K562 (cell line): ENCODE data around the gene CACNA1E. TPM values are rescaled to one million over a fixed set of nuclear protein-coding genes. Genes with fewer than 3 reads are reported as not detected.

Source experiments
- ATAC-seq: fragments of 200-7000 bp; cut with Tn5 transposase; 3 replicates; pipeline ENCODE4 v1.9.1; 2020; ENCODE audit warnings: moderate library complexity
- BruUV-seq: library from RNA; stranded (reverse); fragments of 400-500 nt; replicated peaks from 2 replicates; lab custom pipeline; 2021; lab: Mats Ljungman, UMichigan
- CTCF ChIA-PET: fragments of 300-600 bp; formaldehyde crosslinking; extraction: SDS; loops from one replicate; lab custom pipeline; 2021; ENCODE audit warnings: low intra/inter-chr PET ratio; lab: Yijun Ruan, JAX
- POLR2A ChIA-PET: fragments of 300-600, 350-650 bp; sonication (Branson Sonifier 250); formaldehyde crosslinking; extraction: SDS; loops from one replicate; lab custom pipeline; 2021; ENCODE audit warnings: antibody characterized with exemption, inconsistent platforms; lab: Yijun Ruan, JAX
- DNase-seq, 4 experiments: peaks; one replicate each; pipeline versions ENCODE4 v3.0.0 to v3.0.0-alpha.2; 2011 to 2018; ENCODE audit warnings: low spot score in 3 of 4, mixed read lengths in 3 of 4; ENCODE audit errors: extremely low read depth in 1 of 4
- FAIRE-seq: peaks from 2 replicates; lab custom pipeline; 2011; peaks lifted over from hg19 to GRCh38; lab: Jason Lieb, UNC
- H2AFZ ChIP-seq: 2 replicates; pipeline ENCODE4 v1.6.0; 2011; ENCODE audit warnings: low read depth, low read length, control low read depth, inconsistent platforms
- H3K27ac ChIP-seq: fragments of 200-600 bp; 3 replicates; pipeline ENCODE4 v1.8.0; 2011; ENCODE audit warnings: low read depth, mild to moderate bottlenecking, control low read depth, inconsistent platforms, low read length, moderate library complexity, mixed read lengths; ENCODE audit errors: extremely low read depth
- H3K27me3 ChIP-seq, 2 experiments: fragments of 300-600 bp in 1 of 2; 2 replicates in 1 of 2; 3 replicates in 1 of 2; pipeline versions ENCODE4 v1.6.0 to v1.8.0; 2011; ENCODE audit warnings: inconsistent platforms in 2 of 2, low read length in 2 of 2, mild to moderate bottlenecking in 1 of 2, mixed read lengths in 1 of 2, moderate library complexity in 1 of 2; ENCODE audit not compliant: control insufficient read depth in 2 of 2, insufficient read depth in 2 of 2
- H3K36me3 ChIP-seq: fragments of 300-600 bp; 3 replicates; pipeline ENCODE4 v1.8.0; 2011; ENCODE audit warnings: mild to moderate bottlenecking, low read length, inconsistent platforms; ENCODE audit not compliant: control insufficient read depth, insufficient read depth
- H3K4me1 ChIP-seq, 2 experiments: fragments of 200-600 bp in 1 of 2; replicated peaks in 1 of 2; 2 replicates in 1 of 2; 3 replicates in 1 of 2; pipeline versions ENCODE4 v1.5.1 to v1.8.0; 2011; ENCODE audit warnings: inconsistent platforms in 2 of 2, low read length in 2 of 2, mild to moderate bottlenecking in 1 of 2, mixed read lengths in 1 of 2, moderate library complexity in 1 of 2; ENCODE audit not compliant: control insufficient read depth in 2 of 2, insufficient read depth in 2 of 2
- H3K4me2 ChIP-seq: 2 replicates; pipeline ENCODE4 v1.6.1; 2011; ENCODE audit warnings: low read length, control low read depth, inconsistent platforms, mixed read lengths; ENCODE audit not compliant: insufficient read depth
- H3K4me3 ChIP-seq: fragments of 200-600 bp; sonication (generic), shearing (Covaris generic); 2 replicates; pipeline ENCODE4 v1.5.1; 2016; ENCODE audit warnings: control low read depth, inconsistent platforms
- H3K79me2 ChIP-seq: fragments of 200-600 bp; 3 replicates; pipeline ENCODE4 v1.8.0; 2011; ENCODE audit warnings: low read length, inconsistent platforms; ENCODE audit not compliant: control insufficient read depth, insufficient read depth
- H3K9ac ChIP-seq, 2 experiments: 2 replicates each; pipeline versions ENCODE4 v1.6.0 to v1.6.1; 2011; ENCODE audit warnings: low read depth in 2 of 2, low read length in 2 of 2, control low read depth in 1 of 2, inconsistent platforms in 1 of 2, mild to moderate bottlenecking in 1 of 2, mixed read lengths in 1 of 2; ENCODE audit not compliant: insufficient read depth in 1 of 2
- H3K9me1 ChIP-seq: one replicate; pipeline ENCODE4 v1.6.0; 2011; ENCODE audit warnings: inconsistent platforms, mild to moderate bottlenecking, low read length, moderate library complexity; ENCODE audit not compliant: control insufficient read depth, insufficient read depth
- H3K9me3 ChIP-seq: replicated peaks from 2 replicates; pipeline ENCODE4 v1.5.1; 2011; ENCODE audit warnings: low read depth, low read length, inconsistent platforms; ENCODE audit not compliant: control insufficient read depth, insufficient read depth
- H4K20me1 ChIP-seq: replicated peaks from 2 replicates; pipeline ENCODE4 v1.6.1; 2011; ENCODE audit warnings: low read length, inconsistent platforms, mixed read lengths; ENCODE audit not compliant: control insufficient read depth, insufficient read depth
- BRD9 ChIP-seq: fragments of 450-650 bp; IDR thresholded peaks from 2 replicates; pipeline ENCODE4 v1.6.1; 2018; ENCODE audit warnings: low read depth; ENCODE audit not compliant: partially characterized antibody
- ELF2 ChIP-seq: fragments of 250-450 bp; sonication (Bioruptor Pico); IDR thresholded peaks from 2 replicates; pipeline ENCODE4 v1.5.0; 2021; ENCODE audit warnings: mild to moderate bottlenecking
- HDAC6 ChIP-seq: IDR thresholded peaks from 2 replicates; pipeline ENCODE4 v1.6.1; 2012; ENCODE audit warnings: low read depth, mild to moderate bottlenecking, control low read depth, inconsistent platforms, low read length, moderate library complexity
- HEY1 ChIP-seq: fragments of 250-450 bp; sonication (Bioruptor Pico); IDR thresholded peaks from 2 replicates; pipeline ENCODE4 v1.5.0; 2020; ENCODE audit warnings: mild to moderate bottlenecking, moderate library complexity, borderline replicate concordance
- NUFIP1 ChIP-seq: fragments of 450-650 bp; IDR thresholded peaks from 2 replicates; pipeline ENCODE4 v1.6.1; 2018; ENCODE audit not compliant: partially characterized antibody
- PHB ChIP-seq: fragments of 250-450 bp; sonication (Bioruptor Pico); IDR thresholded peaks from 2 replicates; pipeline ENCODE4 v1.5.0; 2021
- ZBED1 ChIP-seq: IDR thresholded peaks from 2 replicates; pipeline ENCODE4 v1.6.1; 2014
- ZC3H8 ChIP-seq: fragments of 450-650 bp; IDR thresholded peaks from 2 replicates; pipeline ENCODE4 v1.6.1; 2017
- ZNF584 ChIP-seq: fragments of 200-800 bp; sonication (Bioruptor generic); IDR thresholded peaks from 2 replicates; pipeline ENCODE4 v1.6.1; 2016; ENCODE audit warnings: low read depth, mild to moderate bottlenecking, missing genetic modification characterization, missing compliant biosample characterization
- WGBS: fragments of 100-300 bp; shearing (Covaris generic); methylation state at CpG from one replicate; pipeline ENCODE4 v1.1.6; 2016; ENCODE audit warnings: low coverage, mixed read lengths; ENCODE audit not compliant: insufficient coverage; ENCODE audit errors: missing lambda C conversion rate; 5-methylcytosine and 5-hydroxymethylcytosine counted together
- in situ Hi-C: fragments of 300-500 bp; cut with MboI; formaldehyde crosslinking; loops from 4 replicates; pipeline ENCODE4 v1.15.0; 2018; ENCODE audit warnings: inconsistent platforms, mixed read lengths
- intact Hi-C: fragments of 100-400 bp; cut with micrococcal nuclease; formaldehyde crosslinking; loops from 2 replicates; pipeline ENCODE4 v1.14.2; 2022
- polyA plus RNA-seq, 8 experiments: library from polyadenylated mRNA; depleted of rRNA in 4 of 8; stranded (reverse) in 5 of 8; unstranded in 3 of 8; fragments of >200 nt; fragmentation: Nextera tagmentation in 2 of 8; fragmentation: Illumina TruSeq in 1 of 8; extraction: Ambion mirVana in 2 of 8; extraction: Trizol in 1 of 8; gene quantifications; 2 replicates each; pipeline versions ENCODE4 v1.2.1 to v1.2.3, GENCODE V29; 2011 to 2014; ENCODE audit warnings: inconsistent platforms in 1 of 8, missing spikeins in 1 of 8
- total RNA-seq, 7 experiments: library from RNA; depleted of rRNA in 6 of 7; stranded (reverse); fragments of >200 nt in 6 of 7; fragmentation: Illumina TruSeq in 2 of 7; extraction: Trizol in 2 of 7; gene quantifications; 2 replicates each; pipeline versions ENCODE4 v1.2.1 to v1.2.3, GENCODE V29; 2011 to 2021; ENCODE audit warnings: low replicate concordance in 1 of 7
- TF ChIP-seq, protein P1 (sequence below): fragments of 450-650 bp; IDR thresholded peaks from 2 replicates; pipeline ENCODE4 v1.6.1; 2016; ENCODE audit warnings: low read depth, mild to moderate bottlenecking, moderate library complexity
- TF ChIP-seq, protein P2 (sequence below): sonication (generic); IDR thresholded peaks from 2 replicates; pipeline ENCODE4 v1.6.1; 2016
- TF ChIP-seq, protein P3 (sequence below): fragments of 450-650 bp; IDR thresholded peaks from 2 replicates; pipeline ENCODE4 v1.6.1; 2016

The CACNA1E gene
- total and polyA plus RNA-seq, 9 of the 15 experiments (the other 6 are each of a cell fraction or from before 2014, with no cell fraction given) = under 0.01 to 0.04 TPM; not detected in 7

DNA sequence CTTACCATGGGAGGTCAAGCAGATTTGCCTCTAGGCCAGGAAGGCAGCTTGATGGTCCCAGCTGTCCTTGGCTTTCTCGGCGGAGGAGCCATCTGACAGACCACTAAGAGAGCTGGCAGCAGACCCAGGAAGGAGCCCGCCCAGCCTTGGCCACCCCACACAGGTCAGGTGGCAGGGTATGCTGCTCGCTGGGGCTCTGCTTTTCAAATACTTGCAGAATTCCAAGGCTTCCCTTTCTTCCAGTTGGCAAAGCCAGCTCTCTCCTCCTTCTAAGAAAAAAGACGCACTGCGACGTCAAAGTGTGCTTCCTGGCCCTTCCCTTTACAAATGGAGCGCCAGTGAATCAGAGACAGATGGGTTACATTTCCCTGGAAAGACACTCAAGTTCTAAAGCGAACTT lies 229.4 kb downstream of the CACNA1E start:
- Histone ChIP-seq H2AFZ (no peak overlapping the region), H3K4me2 (no peak overlapping the region), H3K9me3 (no peaks in the 10 kb centered on the region), H3K79me2 (no peaks in the 10 kb centered on the region), H3K9me1 (no peaks in the 10 kb centered on the region), H3K4me3 (no peak overlapping the region), H3K36me3 (no peaks in the 10 kb centered on the region), H3K27ac (no peak overlapping the region), H4K20me1 (peaks cover under 1% of the 10 kb centered on the region; the same call in 1 of the 2 replicates), H3K27me3 (peaks cover 5 to 9% of the 10 kb centered on the region in 2 experiments; a peak in 2 of 5 replicates), H3K9ac (no peak overlapping the region), H3K4me1 (no peaks in the 10 kb centered on the region)
- 2% methylated on average over 9 of the region's 9 CpGs for WGBS
- BruUV-seq = no TSS peak
- DNase-seq = no peak
- ChIA-PET CTCF (no interaction called here), POLR2A (interaction anchor here (1.1 kb wide), 1 partner anchor 10 kb away, joined by 3 read pairs; no protein-coding TSS in a partner anchor)
- in situ Hi-C loops = no loop called here
- intact Hi-C loops = no loop called here
- TF ChIP-seq PHB = no peak
- no peak for TF ChIP-seq ZC3H8
- TF ChIP-seq, protein P1, sequence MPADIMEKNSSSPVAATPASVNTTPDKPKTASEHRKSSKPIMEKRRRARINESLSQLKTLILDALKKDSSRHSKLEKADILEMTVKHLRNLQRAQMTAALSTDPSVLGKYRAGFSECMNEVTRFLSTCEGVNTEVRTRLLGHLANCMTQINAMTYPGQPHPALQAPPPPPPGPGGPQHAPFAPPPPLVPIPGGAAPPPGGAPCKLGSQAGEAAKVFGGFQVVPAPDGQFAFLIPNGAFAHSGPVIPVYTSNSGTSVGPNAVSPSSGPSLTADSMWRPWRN = no peak
- no peak for TF ChIP-seq ELF2 (CRISPR knock-in tag)
- TF ChIP-seq BRD9 = no peak
- no peak for TF ChIP-seq ZBED1
- TF ChIP-seq, protein P2, sequence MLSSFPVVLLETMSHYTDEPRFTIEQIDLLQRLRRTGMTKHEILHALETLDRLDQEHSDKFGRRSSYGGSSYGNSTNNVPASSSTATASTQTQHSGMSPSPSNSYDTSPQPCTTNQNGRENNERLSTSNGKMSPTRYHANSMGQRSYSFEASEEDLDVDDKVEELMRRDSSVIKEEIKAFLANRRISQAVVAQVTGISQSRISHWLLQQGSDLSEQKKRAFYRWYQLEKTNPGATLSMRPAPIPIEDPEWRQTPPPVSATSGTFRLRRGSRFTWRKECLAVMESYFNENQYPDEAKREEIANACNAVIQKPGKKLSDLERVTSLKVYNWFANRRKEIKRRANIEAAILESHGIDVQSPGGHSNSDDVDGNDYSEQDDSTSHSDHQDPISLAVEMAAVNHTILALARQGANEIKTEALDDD = no peak
- TF ChIP-seq ZNF584 (CRISPR knock-in tag) = no peak
- no peak for TF ChIP-seq HEY1 (CRISPR knock-in tag)
- TF ChIP-seq NUFIP1 = no peak
- TF ChIP-seq, protein P3, sequence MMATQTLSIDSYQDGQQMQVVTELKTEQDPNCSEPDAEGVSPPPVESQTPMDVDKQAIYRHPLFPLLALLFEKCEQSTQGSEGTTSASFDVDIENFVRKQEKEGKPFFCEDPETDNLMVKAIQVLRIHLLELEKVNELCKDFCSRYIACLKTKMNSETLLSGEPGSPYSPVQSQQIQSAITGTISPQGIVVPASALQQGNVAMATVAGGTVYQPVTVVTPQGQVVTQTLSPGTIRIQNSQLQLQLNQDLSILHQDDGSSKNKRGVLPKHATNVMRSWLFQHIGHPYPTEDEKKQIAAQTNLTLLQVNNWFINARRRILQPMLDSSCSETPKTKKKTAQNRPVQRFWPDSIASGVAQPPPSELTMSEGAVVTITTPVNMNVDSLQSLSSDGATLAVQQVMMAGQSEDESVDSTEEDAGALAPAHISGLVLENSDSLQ = no peak
- TF ChIP-seq HDAC6 = no peak
- no peak for ATAC-seq
- FAIRE-seq = no peak
